HepG2 (cell line): ENCODE results near the gene KCNH6. TPM values are rescaled to one million over a fixed set of nuclear protein-coding genes. Genes with fewer than 3 reads are reported as not detected.
A peak's percentile ranks its signal among the peaks of the same experiment; 100 is the strongest.

Experiments
- AKAP8 ChIP-seq: sonication (generic); formaldehyde crosslinking; IDR thresholded peaks from 2 replicates; pipeline ENCODE4 v1.5.1; 2020; ENCODE audit warnings: mild to moderate bottlenecking, missing genetic modification reagents
- CBX2 ChIP-seq, 2 experiments: fragments of 200-600 bp in 1 of 2; sonication (generic); formaldehyde crosslinking in 1 of 2; IDR thresholded peaks; 2 replicates each; pipeline versions ENCODE4 v1.7.0 to v1.8.1; 2018 to 2022; ENCODE audit warnings: low read depth in 2 of 2, low read length in 1 of 2, mild to moderate bottlenecking in 1 of 2, missing genetic modification reagents in 1 of 2
- CTCF ChIP-seq: sonication (generic); formaldehyde crosslinking; IDR thresholded peaks from 2 replicates; pipeline ENCODE4 v1.5.0; 2020; ENCODE audit warnings: mild to moderate bottlenecking, missing genetic modification reagents, moderate library complexity
- FOXC1 ChIP-seq: sonication (generic); formaldehyde crosslinking; IDR thresholded peaks from 2 replicates; pipeline ENCODE4 v1.8.0; 2022; ENCODE audit warnings: mild to moderate bottlenecking, missing genetic modification reagents, borderline replicate concordance
- FUBP1 ChIP-seq: sonication (generic); formaldehyde crosslinking; IDR thresholded peaks from 2 replicates; pipeline ENCODE4 v1.5.1; 2020; ENCODE audit warnings: missing genetic modification reagents, mild to moderate bottlenecking, borderline replicate concordance
- KDM3A ChIP-seq: IDR thresholded peaks from 2 replicates; pipeline ENCODE4 v1.6.1; 2018; ENCODE audit warnings: low read depth, missing compliant biosample characterization
- LCORL ChIP-seq, 2 experiments: fragments of 450-650 bp in 1 of 2; sonication (generic) in 1 of 2; formaldehyde crosslinking in 1 of 2; IDR thresholded peaks; 2 replicates each; pipeline versions ENCODE4 v1.5.0 to v1.6.1; 2017 to 2020; ENCODE audit warnings: antibody characterized with exemption in 1 of 2, missing genetic modification reagents in 1 of 2
- MNT ChIP-seq: fragments of 450-650 bp; IDR thresholded peaks from 2 replicates; pipeline ENCODE4 v1.6.1; 2016
- NAIF1 ChIP-seq: sonication (generic); formaldehyde crosslinking; IDR thresholded peaks from 2 replicates; pipeline ENCODE4 v1.5.0; 2020; ENCODE audit warnings: mild to moderate bottlenecking, missing genetic modification reagents, borderline replicate concordance
- PRMT3 ChIP-seq: sonication (generic); formaldehyde crosslinking; IDR thresholded peaks from 2 replicates; pipeline ENCODE4 v1.8.1; 2022; ENCODE audit warnings: low read depth, mild to moderate bottlenecking, moderate library complexity, missing genetic modification reagents, borderline replicate concordance
- RAD21 ChIP-seq: fragments of 450-650 bp; formaldehyde crosslinking; IDR thresholded peaks from 2 replicates; pipeline ENCODE4 v1.5.0; 2020; ENCODE audit warnings: mild to moderate bottlenecking
- SMAD1 ChIP-seq: sonication (generic); formaldehyde crosslinking; IDR thresholded peaks from 2 replicates; pipeline ENCODE4 v1.4.0; 2020; ENCODE audit warnings: missing genetic modification reagents, low read depth, mild to moderate bottlenecking, borderline replicate concordance
- SMC3 ChIP-seq: IDR thresholded peaks from 2 replicates; pipeline ENCODE4 v1.6.1; 2011; ENCODE audit warnings: low read length, improper control_type of control experiment
- STAG1 ChIP-seq: sonication (generic); formaldehyde crosslinking; IDR thresholded peaks from 2 replicates; pipeline ENCODE4 v1.4.0; 2020; ENCODE audit warnings: missing genetic modification reagents
- ZFAT ChIP-seq: sonication (generic); formaldehyde crosslinking; conservative IDR thresholded peaks from 2 replicates; pipeline ENCODE4 v1.8.1; 2023; ENCODE audit warnings: missing genetic modification reagents, inconsistent platforms
- ZFX ChIP-seq: sonication (generic); formaldehyde crosslinking; IDR thresholded peaks from 2 replicates; pipeline ENCODE4 v1.4.0; 2020; ENCODE audit warnings: mild to moderate bottlenecking, low read depth, missing genetic modification reagents, moderate library complexity
- ZNF143 ChIP-seq: sonication (generic); formaldehyde crosslinking; IDR thresholded peaks from 2 replicates; pipeline ENCODE4 v1.4.0; 2020; ENCODE audit warnings: missing genetic modification reagents
- polyA plus RNA-seq, 8 experiments: library from polyadenylated mRNA; depleted of rRNA in 3 of 8; stranded (reverse) in 7 of 8; unstranded in 1 of 8; fragments of >200 nt; fragmentation: Illumina TruSeq in 4 of 8; extraction: Trizol in 4 of 8; gene quantifications; 2 replicates each; pipeline versions ENCODE4 v1.2.1 to v1.2.3, GENCODE V29; 2011 to 2016; ENCODE audit warnings: low read depth in 4 of 8, missing spikeins in 1 of 8, mixed read lengths in 1 of 8; ENCODE audit not compliant: insufficient read depth in 1 of 8
- total RNA-seq, 5 experiments: library from RNA; depleted of rRNA; stranded (reverse); fragments of >200 nt; fragmentation: Illumina TruSeq; extraction: Trizol; gene quantifications; 2 replicates each; pipeline ENCODE4 v1.2.3, GENCODE V29; 2016; ENCODE audit warnings: low read depth in 1 of 5
- TF ChIP-seq, protein P1 (sequence below): sonication (generic); formaldehyde crosslinking; IDR thresholded peaks from 2 replicates; pipeline ENCODE4 v1.4.0; 2020; ENCODE audit warnings: mild to moderate bottlenecking, missing genetic modification reagents

KCNH6 gene
- total and polyA plus RNA-seq, 2 of the 13 experiments (the other 11 are each of a cell fraction or from before 2014, with no cell fraction given), result 0.05 to 0.18 TPM

DNA sequence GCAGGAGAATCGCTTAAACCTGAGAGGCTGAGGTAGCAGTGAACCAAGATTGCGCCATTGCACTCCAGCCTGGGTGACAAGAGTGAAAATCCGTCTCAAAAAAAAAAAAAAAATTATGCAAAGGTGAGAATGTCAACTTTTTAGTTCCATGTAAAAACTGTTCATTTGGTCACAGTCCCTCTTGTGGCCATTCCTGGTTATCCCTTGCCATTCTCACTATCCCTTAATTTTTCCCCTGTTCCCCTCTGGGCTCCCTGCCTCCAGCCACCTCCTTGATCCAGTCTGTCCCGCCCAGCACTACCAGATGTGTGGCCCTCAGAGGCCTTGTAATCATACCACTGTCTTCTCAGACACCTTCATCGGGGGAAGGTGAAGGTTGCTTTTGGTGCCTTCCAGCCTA is 50.5 kb downstream of the KCNH6 start (continued):
- TF ChIP-seq CTCF (CRISPR knock-in tag) (peak; percentile 42), ZNF143 (CRISPR knock-in tag) (no peak), PRMT3 (CRISPR knock-in tag) (no peak), AKAP8 (CRISPR knock-in tag) (0 out of 2 replicates have a peak, but pooled peaks have one; percentile 30), MNT (no peak), SMAD1 (no peak), SMC3 (peak; percentile 40; the same call in 1 of the 2 replicates), RAD21 (CRISPR knock-in tag) (peak; percentile 50), ZFAT (CRISPR knock-in tag) (no peak), KDM3A (CRISPR knock-in tag) (no peak), FUBP1 (no peak), CBX2 (IDR thresholded peaks at IDR 0.05; ENCODE audit: low read depth, low read length) (no peak), CBX2 (CRISPR knock-in tag; IDR thresholded peaks at IDR 0.05; ENCODE audit: low read depth) (no peak), STAG1 (CRISPR knock-in tag) (peak; percentile 47), LCORL (IDR thresholded peaks at IDR 0.05) (no peak), LCORL (CRISPR knock-in tag; IDR thresholded peaks at IDR 0.05) (peak; percentile 27; the same call in 1 of the 2 replicates), FOXC1 (CRISPR knock-in tag) (no peak), ZFX (CRISPR knock-in tag) (no peak), NAIF1 (CRISPR knock-in tag) (no peak)
- TF ChIP-seq, protein P1, sequence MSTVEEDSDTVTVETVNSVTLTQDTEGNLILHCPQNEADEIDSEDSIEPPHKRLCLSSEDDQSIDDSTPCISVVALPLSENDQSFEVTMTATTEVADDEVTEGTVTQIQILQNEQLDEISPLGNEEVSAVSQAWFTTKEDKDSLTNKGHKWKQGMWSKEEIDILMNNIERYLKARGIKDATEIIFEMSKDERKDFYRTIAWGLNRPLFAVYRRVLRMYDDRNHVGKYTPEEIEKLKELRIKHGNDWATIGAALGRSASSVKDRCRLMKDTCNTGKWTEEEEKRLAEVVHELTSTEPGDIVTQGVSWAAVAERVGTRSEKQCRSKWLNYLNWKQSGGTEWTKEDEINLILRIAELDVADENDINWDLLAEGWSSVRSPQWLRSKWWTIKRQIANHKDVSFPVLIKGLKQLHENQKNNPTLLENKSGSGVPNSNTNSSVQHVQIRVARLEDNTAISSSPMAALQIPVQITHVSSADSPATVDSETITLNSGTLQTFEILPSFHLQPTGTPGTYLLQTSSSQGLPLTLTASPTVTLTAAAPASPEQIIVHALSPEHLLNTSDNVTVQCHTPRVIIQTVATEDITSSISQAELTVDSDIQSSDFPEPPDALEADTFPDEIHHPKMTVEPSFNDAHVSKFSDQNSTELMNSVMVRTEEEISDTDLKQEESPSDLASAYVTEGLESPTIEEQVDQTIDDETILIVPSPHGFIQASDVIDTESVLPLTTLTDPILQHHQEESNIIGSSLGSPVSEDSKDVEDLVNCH, result no peak
